Uterus (tissue), 4 donors: ENCODE results near the gene NWD2. TPM values are rescaled to one million over a fixed set of nuclear protein-coding genes. Genes with fewer than 3 reads are reported as not detected.

Experiments
- DNase-seq, 2 donors: peaks; one replicate each; pipeline ENCODE4 v3.0.0-alpha.2; 2019 to 2020
- H3K27ac ChIP-seq, 2 donors: fragments of 200-600 bp; sonication (generic); 1 replicate in 1 of 2; 2 replicates in 1 of 2; pipeline ENCODE4 v1.5.1; 2016 to 2018
- H3K27me3 ChIP-seq, 2 donors: fragments of 200-600 bp; sonication (generic); one replicate each; pipeline ENCODE4 v1.5.1; 2018 to 2019; ENCODE audit warnings: control low read depth in 1 of 2
- H3K36me3 ChIP-seq, 2 donors: fragments of 200-600 bp; sonication (generic); one replicate each; pipeline ENCODE4 v1.5.1; 2019; ENCODE audit warnings: control low read depth in 1 of 2
- H3K4me1 ChIP-seq, 2 donors: fragments of 200-600 bp; sonication (generic); one replicate each; pipeline ENCODE4 v1.5.1; 2018 to 2019; ENCODE audit warnings: control low read depth in 1 of 2
- H3K4me3 ChIP-seq, 2 donors: fragments of 200-600 bp; sonication (generic); 1 replicate in 1 of 2; 2 replicates in 1 of 2; pipeline ENCODE4 v1.5.1; 2018 to 2019; ENCODE audit warnings: mild to moderate bottlenecking in 1 of 2
- H3K9me3 ChIP-seq, 2 donors: fragments of 200-600 bp; sonication (generic); one replicate each; pipeline ENCODE4 v1.5.1; 2019; ENCODE audit warnings: control low read depth in 1 of 2
- CTCF ChIP-seq, 4 experiments: fragments of 200-600 bp in 2 of 4; fragments of 450-650 bp in 2 of 4; sonication (generic) in 2 of 4; IDR thresholded peaks; one replicate each; pipeline ENCODE4 v1.5.1; 2016 to 2019; ENCODE audit warnings: antibody characterized with exemption in 4 of 4, mild to moderate bottlenecking in 2 of 4, moderate library complexity in 1 of 4
- POLR2A ChIP-seq, 2 donors: fragments of 450-650 bp; IDR thresholded peaks; one replicate each; pipeline ENCODE4 v1.6.1; 2016; ENCODE audit warnings: antibody characterized with exemption in 2 of 2, mild to moderate bottlenecking in 1 of 2, moderate library complexity in 1 of 2
- intact Hi-C: fragments of 100-400 bp; cut with DNase I; formaldehyde crosslinking; loops from one replicate; pipeline ENCODE4 v1.15.1; 2023; ENCODE audit warnings: low total_unique reads
- total RNA-seq, 4 donors: library from RNA; depleted of rRNA in 3 of 4; stranded (reverse); fragments of >200 nt in 3 of 4; gene quantifications; one replicate each; pipeline versions ENCODE4 v1.1.0 to v1.2.4, GENCODE V29; 2014 to 2023
- donor health status: DM: yes; HTN: yes; CAD: no.

The NWD2 gene
- total RNA-seq, 4 donors from 2014 or later, result 0.14 TPM; not detected in 3

DNA sequence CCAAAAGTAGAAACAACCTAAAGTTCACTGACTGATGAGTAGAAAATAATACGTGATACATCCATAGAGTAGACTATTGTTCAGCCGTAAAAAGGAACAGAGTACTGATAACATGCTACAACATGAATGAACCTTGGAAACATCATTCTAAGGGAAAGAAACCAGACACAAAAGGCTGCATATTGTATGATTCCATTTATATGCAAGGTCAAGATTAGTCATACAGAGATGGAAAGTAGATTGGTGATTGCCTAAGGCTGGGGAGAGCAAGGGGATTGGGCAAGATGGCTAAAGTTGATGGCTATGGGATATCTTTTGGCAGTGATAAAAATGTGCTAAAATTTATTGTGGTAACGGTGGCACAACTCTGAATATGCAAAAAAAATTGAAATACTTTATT, 232.6 kb downstream of the NWD2 start:
- TF ChIP-seq POLR2A (IDR thresholded peaks at IDR 0.05) (no peak), CTCF (IDR thresholded peaks at IDR 0.05) (no peak)
- intact Hi-C loops, result no loop called here
- Histone ChIP-seq H3K9me3 (no peaks in the 10 kb centered on the region), H3K36me3 (no peaks in the 10 kb centered on the region), H3K27me3 (no peaks in the 10 kb centered on the region), H3K4me3 (no peak overlapping the region), H3K4me1 (no peaks in the 10 kb centered on the region), H3K27ac (peak overlapping the region in 1 of 2 donors; percentile 0)
- DNase-seq, result no peak

- TF ChIP-seq CTCF (IDR thresholded peaks at IDR 0.05) (no peak), POLR2A (IDR thresholded peaks at IDR 0.05) (no peak)
- H3K36me3 ChIP-seq, result no peaks in the 10 kb centered on the region
- no peak overlapping the region for H3K4me3 ChIP-seq
- intact Hi-C loops, result no loop called here
- DNase-seq, result no peak
- H3K27ac ChIP-seq, result peak overlapping the region in 1 of 2 donors; percentile 6
- H3K9me3 ChIP-seq, result no peaks in the 10 kb centered on the region
- H3K4me1 ChIP-seq, result no peaks in the 10 kb centered on the region
- no peaks in the 10 kb centered on the region for H3K27me3 ChIP-seq
Observed at GRCh38 chr4:37478151-37478550, 233.6 kb downstream of the NWD2 start.

DNA sequence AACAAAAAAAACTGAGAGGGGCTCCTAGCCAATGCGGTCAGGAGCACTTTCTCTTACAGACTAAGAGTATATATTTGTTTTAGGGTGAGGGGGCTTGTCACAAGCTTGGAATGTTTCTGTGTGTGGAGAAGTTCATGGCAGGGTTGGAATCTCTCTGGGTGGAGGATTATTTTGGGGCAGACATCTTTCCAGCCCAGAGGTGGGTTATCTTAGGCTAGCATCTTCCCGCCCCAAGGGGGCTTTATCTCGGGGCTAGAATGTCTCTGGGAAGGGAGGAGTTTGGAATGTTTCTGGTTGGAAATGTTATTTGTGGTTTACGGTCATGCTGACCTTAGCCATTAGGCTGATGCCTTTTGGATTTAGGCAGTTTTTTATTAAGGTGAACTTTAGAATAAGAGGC, 236.0 kb downstream of the NWD2 start:
- DNase-seq, result no peak
- Histone ChIP-seq H3K9me3 (no peaks in the 10 kb centered on the region), H3K27me3 (no peaks in the 10 kb centered on the region), H3K4me1 (no peaks in the 10 kb centered on the region), H3K4me3 (no peak overlapping the region), H3K27ac (peak overlapping the region; percentile 35 to 82), H3K36me3 (no peaks in the 10 kb centered on the region)
- TF ChIP-seq CTCF (IDR thresholded peaks at IDR 0.05), result no peak
- no peak for TF ChIP-seq POLR2A (IDR thresholded peaks at IDR 0.05)
- intact Hi-C loops, result no loop called here

- Histone ChIP-seq H3K4me3 (no peak overlapping the region), H3K36me3 (no peaks in the 10 kb centered on the region), H3K9me3 (no peaks in the 10 kb centered on the region), H3K27me3 (no peaks in the 10 kb centered on the region), H3K4me1 (no peaks in the 10 kb centered on the region), H3K27ac (peak overlapping the region; percentile 13 to 82)
- no peak for DNase-seq
- intact Hi-C loops, result no loop called here
- TF ChIP-seq POLR2A (IDR thresholded peaks at IDR 0.05) (no peak), CTCF (IDR thresholded peaks at IDR 0.05) (no peak)
Observed at GRCh38 chr4:37481547-37482122, 237.1 kb downstream of the NWD2 start.

DNA sequence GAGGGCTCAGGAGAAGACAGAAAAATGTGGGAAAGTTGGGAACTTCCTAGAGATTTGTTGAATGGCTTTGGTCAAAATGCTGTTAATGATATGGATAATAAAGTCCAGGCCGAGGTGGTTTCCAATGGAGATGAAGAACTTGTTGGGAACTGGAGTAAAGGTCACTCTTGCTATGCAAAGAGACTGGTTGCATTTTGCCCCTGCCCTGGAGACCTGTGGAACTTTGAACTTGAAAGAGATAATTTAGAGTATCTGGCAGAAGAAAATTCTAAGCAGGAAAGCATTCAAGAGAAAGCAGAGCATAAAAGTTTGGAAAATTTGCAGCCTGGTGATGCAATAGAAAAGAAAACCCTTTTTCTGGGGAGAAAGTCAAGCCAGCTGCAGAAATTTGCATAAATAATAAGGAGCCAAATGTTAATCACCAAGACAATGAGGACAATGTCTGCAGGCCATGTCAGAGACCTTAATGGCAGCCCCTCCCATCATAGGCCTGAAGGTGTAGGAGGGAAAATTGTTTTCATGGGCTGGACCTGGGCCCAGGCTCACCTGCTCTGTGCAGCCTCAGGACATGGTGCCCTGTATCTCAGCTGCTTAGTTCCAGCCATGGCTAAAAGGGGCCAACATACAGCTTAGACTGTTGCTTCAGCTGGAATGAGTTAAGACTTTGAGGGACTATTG, 237.8 kb downstream of the NWD2 start:
- no peaks in the 10 kb centered on the region for H3K4me1 ChIP-seq
- TF ChIP-seq POLR2A (IDR thresholded peaks at IDR 0.05) (no peak), CTCF (IDR thresholded peaks at IDR 0.05) (no peak)
- H3K36me3 ChIP-seq, result no peaks in the 10 kb centered on the region
- intact Hi-C loops, result no loop called here
- DNase-seq, result no peak
- H3K27me3 ChIP-seq, result no peaks in the 10 kb centered on the region
- H3K27ac ChIP-seq, result peak overlapping the region in 1 of 2 donors; percentile 82
- H3K4me3 ChIP-seq, result no peak overlapping the region
- H3K9me3 ChIP-seq, result no peaks in the 10 kb centered on the region
